GM18526 (cell line): Measurements from ENCODE around the gene DDX54.

Experiments
- POLR2A ChIP-seq: IDR thresholded peaks from 3 replicates; pipeline ENCODE4 v1.6.1; 2011; ENCODE audit not compliant: insufficient read length; ENCODE audit errors: extremely low read depth

Gene DDX54

DNA sequence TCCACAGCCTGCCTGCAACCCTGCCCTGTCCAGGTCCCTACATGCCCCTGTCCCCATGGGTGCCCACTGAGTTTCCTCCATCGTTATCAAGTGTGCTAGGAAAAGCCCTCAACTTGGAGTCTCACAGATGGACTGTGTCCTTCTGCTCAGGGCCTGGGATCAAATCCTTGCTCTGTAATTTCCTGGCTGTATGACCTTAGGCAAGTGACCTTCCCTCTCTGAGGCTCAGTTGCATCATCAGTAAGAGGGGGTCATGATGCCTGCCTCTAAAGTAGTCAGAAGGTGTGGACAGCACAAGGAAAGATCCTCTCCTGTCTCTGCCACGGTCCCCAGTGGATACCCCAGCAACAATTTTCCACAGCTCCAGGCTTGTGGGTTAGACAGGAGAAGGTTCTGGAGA is 71.9 kb downstream of the DDX54 start:
- no peak for TF ChIP-seq POLR2A

DNA sequence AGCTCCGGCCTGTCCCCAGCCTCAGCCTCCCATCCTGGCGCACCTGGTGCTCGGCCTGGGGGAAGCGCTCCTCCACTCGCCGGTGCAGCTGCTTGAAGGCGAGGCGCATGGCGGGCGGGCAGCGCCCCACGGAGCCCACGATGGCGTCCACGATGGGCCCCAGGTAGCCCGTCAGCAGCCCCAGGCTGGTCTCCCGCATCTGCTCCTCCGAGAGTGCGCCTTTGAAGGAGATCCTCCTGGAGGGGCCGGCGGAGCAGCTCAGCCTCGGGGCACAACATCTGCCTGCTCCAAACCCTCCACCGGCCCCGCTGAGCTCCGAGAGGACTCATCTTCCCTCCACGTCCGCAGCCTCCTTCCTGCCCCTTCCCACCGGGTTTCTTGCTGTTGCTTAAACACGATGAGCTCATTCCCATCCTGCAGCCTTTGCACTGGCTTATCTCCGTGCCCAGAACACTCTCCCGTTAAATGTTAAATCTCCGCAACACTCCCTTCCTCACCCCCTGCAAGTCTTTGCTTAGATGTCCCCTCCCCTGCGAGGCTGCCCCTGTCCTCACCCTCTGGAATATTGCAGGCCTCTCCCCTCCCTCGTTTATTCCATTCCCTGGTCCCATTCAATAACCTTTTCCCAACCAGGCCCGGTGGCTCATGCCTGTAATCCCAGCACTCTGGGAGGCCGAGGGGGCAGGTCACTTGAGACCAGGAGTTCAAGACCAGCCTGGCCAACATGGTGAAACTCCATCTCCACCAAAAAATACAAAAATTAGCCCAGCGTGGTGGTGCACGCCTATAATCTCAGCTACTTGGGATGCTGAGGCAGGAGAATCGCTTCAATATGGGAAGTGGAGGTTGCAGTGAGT is 73.0 kb downstream of the DDX54 start:
- TF ChIP-seq POLR2A = no peak

DNA sequence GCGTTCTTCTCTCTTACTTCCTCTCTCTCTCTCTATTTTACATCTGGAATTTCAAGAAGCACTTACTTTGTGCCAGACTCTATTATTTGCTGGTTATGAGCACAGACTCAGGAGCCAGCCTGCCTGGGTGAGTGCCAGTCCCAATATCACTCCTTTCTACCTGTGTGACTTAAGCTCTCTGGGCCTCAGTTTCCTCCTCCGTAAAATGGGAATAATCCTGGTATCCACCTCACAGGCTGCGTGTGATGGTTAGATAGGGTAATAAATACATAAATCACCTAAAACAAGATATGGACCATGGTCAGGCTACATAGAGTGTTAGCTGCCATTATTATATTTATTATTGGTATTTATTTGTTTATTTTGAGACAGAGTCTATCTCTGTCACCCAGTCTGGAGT is 74.0 kb downstream of the DDX54 start:
- TF ChIP-seq POLR2A = no peak

DNA sequence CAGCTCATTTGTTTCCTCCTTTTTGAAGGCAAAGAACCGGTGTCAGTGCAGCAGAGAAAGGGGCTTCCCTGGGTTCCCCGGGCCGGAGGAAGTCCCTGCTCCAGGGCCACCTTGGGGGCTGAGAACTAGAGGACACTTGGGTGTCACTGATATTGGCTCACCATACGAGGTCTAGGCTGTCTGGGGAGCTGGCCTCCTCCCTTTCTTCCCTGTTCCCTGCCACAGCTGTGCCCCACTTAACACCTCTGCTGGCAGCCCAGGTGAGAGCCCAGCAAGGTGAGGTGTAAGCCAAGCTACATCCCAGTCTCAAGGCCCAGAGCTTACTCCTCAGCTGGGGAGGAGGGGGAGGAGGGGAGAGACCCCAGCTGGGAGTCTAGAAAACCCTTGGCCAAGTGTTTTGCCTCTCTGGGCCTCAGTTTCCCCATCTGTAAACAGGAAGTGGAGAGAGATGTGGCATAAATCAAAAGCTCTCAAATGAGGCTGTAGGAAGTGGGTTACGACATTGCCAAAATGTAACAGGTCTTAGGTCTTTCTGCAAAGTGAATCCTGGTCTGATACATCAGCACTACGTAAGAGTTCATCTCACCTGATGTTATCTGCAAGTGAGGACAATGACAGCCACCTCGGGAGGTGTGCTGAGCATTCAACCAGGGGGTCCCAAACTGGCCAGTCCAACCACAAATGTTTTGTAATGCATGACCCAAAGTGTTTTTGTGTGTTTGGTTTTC is 75.2 kb downstream of the DDX54 start:
- no peak for TF ChIP-seq POLR2A

DNA sequence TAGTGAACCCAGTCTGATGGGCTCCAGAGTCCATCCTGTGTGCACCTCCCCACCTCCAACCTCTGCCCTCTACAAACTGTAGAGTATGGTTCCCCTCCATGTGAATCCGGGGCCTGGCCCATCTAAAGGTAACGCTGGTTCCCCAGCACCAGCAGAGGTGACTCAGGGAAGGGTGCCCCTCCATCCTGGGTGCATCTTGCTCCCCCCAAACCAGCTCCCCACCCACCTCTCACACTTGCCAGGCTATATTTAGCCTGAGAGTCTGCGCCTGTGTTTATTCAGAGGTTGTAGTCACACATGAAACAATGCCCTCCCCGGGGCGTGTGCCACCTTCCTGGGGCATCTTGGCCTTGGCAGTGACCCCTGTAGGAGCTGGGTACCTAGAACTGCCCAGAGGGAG is 75.9 kb downstream of the DDX54 start:
- TF ChIP-seq POLR2A = no peak

DNA sequence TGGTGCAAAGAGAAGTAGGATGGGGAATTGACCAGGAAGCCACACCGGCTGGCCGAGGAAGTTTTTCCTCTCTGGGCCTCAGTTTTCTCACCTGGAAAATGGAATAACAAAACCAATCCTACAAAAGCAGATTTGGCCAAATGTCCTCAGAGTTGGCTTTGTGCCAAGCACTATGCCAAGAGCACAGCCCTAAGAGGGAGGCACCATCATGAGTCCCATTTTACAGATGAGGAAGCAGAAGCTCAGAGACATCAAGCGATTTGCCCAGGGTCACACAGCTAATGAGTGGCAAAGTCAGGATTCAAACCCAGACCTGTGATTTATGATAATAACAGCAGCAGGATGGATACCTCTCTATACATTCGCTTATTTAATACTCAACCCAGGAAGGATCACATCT is 77.0 kb downstream of the DDX54 start:
- no peak for TF ChIP-seq POLR2A
